Measurements from ENCODE around the gene CLCN4.

Gene CLCN4

GRCh38 chrX:10118530-10118929 is 38.2 kb upstream of the CLCN4 start:
- Mint-ChIP-seq H3K4me3 (no peak overlapping the region), H3K4me1 (no peaks in the 10 kb centered on the region), H3K36me3 (ENCODE audit: low read depth) (peaks cover 79% of the 10 kb centered on the region), H3K9me3 (peaks cover 67% of the 10 kb centered on the region), H3K27me3 (ENCODE audit: low read depth, poor library complexity) (no peaks in the 10 kb centered on the region), H3K27ac (no peak overlapping the region)
- no peak for TF ChIP-seq CTCF (IDR thresholded peaks at IDR 0.05)
- no peak for DNase-seq

GRCh38 chrX:10119399-10119990 is 37.3 kb upstream of the CLCN4 start:
- DNase-seq, result peak; percentile 73
- TF ChIP-seq CTCF (IDR thresholded peaks at IDR 0.05), result peak; percentile 100
- H3K36me3 Mint-ChIP-seq (ENCODE audit: low read depth), result peaks cover 84% of the 10 kb centered on the region
- no peaks in the 10 kb centered on the region for H3K4me1 Mint-ChIP-seq
- peaks cover 71% of the 10 kb centered on the region for H3K9me3 Mint-ChIP-seq
- no peaks in the 10 kb centered on the region for H3K27me3 Mint-ChIP-seq (ENCODE audit: low read depth, poor library complexity)
- no peak overlapping the region for H3K4me3 Mint-ChIP-seq
- no peak overlapping the region for H3K27ac Mint-ChIP-seq

- H3K36me3 Mint-ChIP-seq (ENCODE audit: low read depth), result peaks cover 86% of the 10 kb centered on the region
These were observed 36.4 kb upstream of the CLCN4 start for GRCh38 chrX:10120331-10120730.

GRCh38 chrX:10120828-10121227 is 35.9 kb upstream of the CLCN4 start:
- peaks cover 80% of the 10 kb centered on the region for H3K9me3 Mint-ChIP-seq
- no peak overlapping the region for H3K4me3 Mint-ChIP-seq
- no peaks in the 10 kb centered on the region for H3K4me1 Mint-ChIP-seq
- DNase-seq, result no peak
- H3K27me3 Mint-ChIP-seq (ENCODE audit: low read depth, poor library complexity), result no peaks in the 10 kb centered on the region
- H3K36me3 Mint-ChIP-seq (ENCODE audit: low read depth), result peaks cover 84% of the 10 kb centered on the region
- no peak overlapping the region for H3K27ac Mint-ChIP-seq
- TF ChIP-seq CTCF (IDR thresholded peaks at IDR 0.05), result no peak

More at GRCh38 chrX:10120331-10120730, 36.4 kb upstream of the CLCN4 start:
- no peak overlapping the region for H3K4me3 Mint-ChIP-seq
- no peak for TF ChIP-seq CTCF (IDR thresholded peaks at IDR 0.05)
- no peak overlapping the region for H3K27ac Mint-ChIP-seq
- peaks cover 80% of the 10 kb centered on the region for H3K9me3 Mint-ChIP-seq
- no peaks in the 10 kb centered on the region for H3K4me1 Mint-ChIP-seq
- H3K27me3 Mint-ChIP-seq (ENCODE audit: low read depth, poor library complexity), result no peaks in the 10 kb centered on the region
- DNase-seq, result no peak

- H3K27ac Mint-ChIP-seq, result no peak overlapping the region
- H3K9me3 Mint-ChIP-seq, result peaks cover 81% of the 10 kb centered on the region
- no peak overlapping the region for H3K4me3 Mint-ChIP-seq
These were observed 35.0 kb upstream of the CLCN4 start for GRCh38 chrX:10121787-10122186.

More at GRCh38 chrX:10121787-10122186, 35.0 kb upstream of the CLCN4 start:
- no peak for TF ChIP-seq CTCF (IDR thresholded peaks at IDR 0.05)
- Mint-ChIP-seq H3K4me1 (no peaks in the 10 kb centered on the region), H3K36me3 (ENCODE audit: low read depth) (peaks cover 85% of the 10 kb centered on the region), H3K27me3 (ENCODE audit: low read depth, poor library complexity) (no peaks in the 10 kb centered on the region)
- DNase-seq, result no peak

Measured in nephron progenitor cell (in vitro differentiated cells).